Measurements from ENCODE around the gene TNNI3K. TPM values are rescaled to one million over a fixed set of nuclear protein-coding genes. Genes with fewer than 3 reads are reported as not detected.

Gene TNNI3K
- total RNA-seq, 1 experiment from 2014 or later: 0.49 TPM

DNA sequence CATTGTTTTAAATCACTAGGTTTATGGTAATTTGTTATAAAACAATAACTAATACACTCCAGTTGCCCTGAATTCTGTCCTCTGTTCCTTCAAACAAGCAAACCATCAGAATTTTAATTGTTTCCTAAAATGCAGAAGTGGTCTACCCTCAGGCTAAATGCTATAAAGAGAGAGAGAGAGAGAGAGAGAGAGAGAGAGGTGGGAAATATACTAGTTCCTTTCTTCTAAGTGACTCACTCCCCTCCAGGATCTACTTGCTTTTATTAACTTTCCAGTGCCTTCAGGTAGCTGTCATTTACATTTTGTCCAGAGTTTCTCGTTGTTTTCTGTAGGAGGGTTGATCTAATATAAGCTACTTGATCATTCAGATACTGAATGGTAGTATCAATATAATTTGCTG is 250.8 kb downstream of the TNNI3K start:
- Histone ChIP-seq H3K4me2 (ENCODE audit: low read length) (no peak overlapping the region), H3K9me3 (ENCODE audit: control insufficient read depth in 1 of 2, insufficient read depth in 1 of 2, low read depth in 1 of 2, low read length in 2 of 2) (no peaks in the 10 kb centered on the region), H2AFZ (ENCODE audit: low read depth, low read length, poor library complexity, severe bottlenecking) (no peak overlapping the region), H3K9ac (ENCODE audit: low read length) (no peak overlapping the region), H3K79me2 (ENCODE audit: insufficient read depth, low read length) (no peaks in the 10 kb centered on the region), H3K36me3 (ENCODE audit: control insufficient read depth in 1 of 2, insufficient read depth in 2 of 2, low read length in 2 of 2) (no peaks in the 10 kb centered on the region), H3K4me1 (ENCODE audit: control insufficient read depth in 1 of 2, insufficient read depth in 2 of 2, low read length in 2 of 2) (no peaks in the 10 kb centered on the region), H3K4me3 (replicated peaks in 1 of 2; ENCODE audit: low read depth in 1 of 2, low read length in 2 of 2) (no peak overlapping the region), H4K20me1 (ENCODE audit: insufficient read depth) (no peaks in the 10 kb centered on the region; the same call in 1 of the 2 replicates), H3K27ac (ENCODE audit: low read depth, low read length) (no peak overlapping the region), H3K9me2 (ENCODE audit: insufficient read depth) (no peaks in the 10 kb centered on the region), H3K27me3 (ENCODE audit: insufficient read depth, low read length) (peaks cover 18% of the 10 kb centered on the region; the same call in 1 of the 2 replicates)
- TF ChIP-seq POLR2A (IDR thresholded peaks at IDR 0.05; ENCODE audit: borderline replicate concordance, extremely low read depth, insufficient read depth, insufficient read length): no peak
- no peak for TF ChIP-seq FOSL1 (IDR thresholded peaks at IDR 0.05; ENCODE audit: low read depth)
- no peak for TF ChIP-seq ZNF274 (IDR thresholded peaks at IDR 0.05; ENCODE audit: low read depth, low read length)
- TF ChIP-seq, protein P1, sequence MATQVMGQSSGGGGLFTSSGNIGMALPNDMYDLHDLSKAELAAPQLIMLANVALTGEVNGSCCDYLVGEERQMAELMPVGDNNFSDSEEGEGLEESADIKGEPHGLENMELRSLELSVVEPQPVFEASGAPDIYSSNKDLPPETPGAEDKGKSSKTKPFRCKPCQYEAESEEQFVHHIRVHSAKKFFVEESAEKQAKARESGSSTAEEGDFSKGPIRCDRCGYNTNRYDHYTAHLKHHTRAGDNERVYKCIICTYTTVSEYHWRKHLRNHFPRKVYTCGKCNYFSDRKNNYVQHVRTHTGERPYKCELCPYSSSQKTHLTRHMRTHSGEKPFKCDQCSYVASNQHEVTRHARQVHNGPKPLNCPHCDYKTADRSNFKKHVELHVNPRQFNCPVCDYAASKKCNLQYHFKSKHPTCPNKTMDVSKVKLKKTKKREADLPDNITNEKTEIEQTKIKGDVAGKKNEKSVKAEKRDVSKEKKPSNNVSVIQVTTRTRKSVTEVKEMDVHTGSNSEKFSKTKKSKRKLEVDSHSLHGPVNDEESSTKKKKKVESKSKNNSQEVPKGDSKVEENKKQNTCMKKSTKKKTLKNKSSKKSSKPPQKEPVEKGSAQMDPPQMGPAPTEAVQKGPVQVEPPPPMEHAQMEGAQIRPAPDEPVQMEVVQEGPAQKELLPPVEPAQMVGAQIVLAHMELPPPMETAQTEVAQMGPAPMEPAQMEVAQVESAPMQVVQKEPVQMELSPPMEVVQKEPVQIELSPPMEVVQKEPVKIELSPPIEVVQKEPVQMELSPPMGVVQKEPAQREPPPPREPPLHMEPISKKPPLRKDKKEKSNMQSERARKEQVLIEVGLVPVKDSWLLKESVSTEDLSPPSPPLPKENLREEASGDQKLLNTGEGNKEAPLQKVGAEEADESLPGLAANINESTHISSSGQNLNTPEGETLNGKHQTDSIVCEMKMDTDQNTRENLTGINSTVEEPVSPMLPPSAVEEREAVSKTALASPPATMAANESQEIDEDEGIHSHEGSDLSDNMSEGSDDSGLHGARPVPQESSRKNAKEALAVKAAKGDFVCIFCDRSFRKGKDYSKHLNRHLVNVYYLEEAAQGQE (IDR thresholded peaks at IDR 0.05; ENCODE audit: low read depth): no peak
- no TSS peak for BruUV-seq (replicated peaks)
- ATAC-seq (no peak), DNase-seq (ENCODE audit: low read depth, low spot score) (no peak)
- intact Hi-C loops (cut with micrococcal nuclease): no loop called here
- CTCF ChIA-PET: no interaction called here
- RAD21 ChIA-PET (ENCODE audit: low non-redundant PET in 1 of 2, low total read pairs in 2 of 2, uncharacterized antibody in 2 of 2, unreplicated experiment in 2 of 2): no interaction called here
- POLR2A ChIA-PET: no interaction called here

- TF ChIP-seq EZH2phosphoT487 (IDR thresholded peaks at IDR 0.05; ENCODE audit: borderline replicate concordance) (no peak), SRF (IDR thresholded peaks at IDR 0.05; ENCODE audit: low read depth) (no peak), YY1 (IDR thresholded peaks at IDR 0.05; ENCODE audit: extremely low read depth, insufficient replicate concordance, low read depth, low read length) (no peak), TCF7L2 (IDR thresholded peaks at IDR 0.05; ENCODE audit: borderline replicate concordance, extremely low read depth, insufficient read depth, insufficient read length) (no peak), EGR1 (IDR thresholded peaks at IDR 0.05; ENCODE audit: low read depth) (no peak), POLR2AphosphoS5 (IDR thresholded peaks at IDR 0.05; ENCODE audit: low read depth, low read length) (no peak), CEBPB (IDR thresholded peaks at IDR 0.05; ENCODE audit: low read depth) (no peak), SIN3A (IDR thresholded peaks at IDR 0.05; ENCODE audit: low read depth) (no peak), EZH2 (IDR thresholded peaks at IDR 0.05) (no peak), MAX (IDR thresholded peaks at IDR 0.05) (no peak), FOSL1 (IDR thresholded peaks at IDR 0.05; ENCODE audit: low read depth) (no peak), RAD21 (IDR thresholded peaks at IDR 0.05; ENCODE audit: low read depth) (no peak), POLR2A (IDR thresholded peaks at IDR 0.05; ENCODE audit: borderline replicate concordance, extremely low read depth, insufficient read depth, insufficient read length) (no peak)
- DNase-seq (ENCODE audit: low read depth, low spot score) (no peak), ATAC-seq (no peak)
- Histone ChIP-seq H3K27ac (ENCODE audit: low read depth, low read length) (no peak overlapping the region), H3K27me3 (ENCODE audit: insufficient read depth, low read length) (peaks cover 3% of the 10 kb centered on the region; the same call in 1 of the 2 replicates), H3K79me2 (ENCODE audit: insufficient read depth, low read length) (no peaks in the 10 kb centered on the region), H2AFZ (ENCODE audit: low read depth, low read length, poor library complexity, severe bottlenecking) (no peak overlapping the region), H3K4me1 (ENCODE audit: control insufficient read depth in 1 of 2, insufficient read depth in 2 of 2, low read length in 2 of 2) (no peaks in the 10 kb centered on the region; a peak in 1 of 4 replicates), H3K4me2 (ENCODE audit: low read length) (no peak overlapping the region), H3K9ac (ENCODE audit: low read length) (no peak overlapping the region), H3K36me3 (ENCODE audit: control insufficient read depth in 1 of 2, insufficient read depth in 2 of 2, low read length in 2 of 2) (no peaks in the 10 kb centered on the region), H3K9me2 (ENCODE audit: insufficient read depth) (no peaks in the 10 kb centered on the region), H4K20me1 (ENCODE audit: insufficient read depth) (no peaks in the 10 kb centered on the region), H3K4me3 (replicated peaks in 1 of 2; ENCODE audit: low read depth in 1 of 2, low read length in 2 of 2) (no peak overlapping the region), H3K9me3 (ENCODE audit: control insufficient read depth in 1 of 2, insufficient read depth in 1 of 2, low read depth in 1 of 2, low read length in 2 of 2) (no peaks in the 10 kb centered on the region)
- no TSS peak for BruUV-seq (replicated peaks)
- RAD21 ChIA-PET (ENCODE audit: low non-redundant PET in 1 of 2, low total read pairs in 2 of 2, uncharacterized antibody in 2 of 2, unreplicated experiment in 2 of 2): no interaction called here
- POLR2A ChIA-PET: no interaction called here
- intact Hi-C loops (cut with micrococcal nuclease): no loop called here
- CTCF ChIA-PET: no interaction called here
These were observed 261.5 kb downstream of the TNNI3K start for GRCh38 chr1:74496669-74497068.
